Bronchial epithelial cell (primary cell): ENCODE measurements around the gene PRICKLE3. TPM values are rescaled to one million over a fixed set of nuclear protein-coding genes. Genes with fewer than 3 reads are reported as not detected.

Experiments used
- DNase-seq: peaks from one replicate; pipeline ENCODE4 v3.0.0-alpha.2; 2010; ENCODE audit warnings: low read depth
- FAIRE-seq: peaks from 2 replicates; lab custom pipeline; 2011; peaks lifted over from hg19 to GRCh38; lab: Jason Lieb, UNC
- H3K27me3 ChIP-seq: 2 replicates; pipeline ENCODE4 v1.5.1; 2011; ENCODE audit warnings: low read length; ENCODE audit not compliant: control insufficient read depth, insufficient read depth
- H3K36me3 ChIP-seq: 2 replicates; pipeline ENCODE4 v1.5.1; 2011; ENCODE audit warnings: low read length; ENCODE audit not compliant: control insufficient read depth, insufficient read depth
- H3K4me3 ChIP-seq: 2 replicates; pipeline ENCODE4 v1.5.1; 2011; ENCODE audit warnings: mild to moderate bottlenecking, low read depth, low read length, control low read depth
- CTCF ChIP-seq: IDR thresholded peaks from 2 replicates; pipeline ENCODE4 v1.5.1; 2011; ENCODE audit warnings: mild to moderate bottlenecking, moderate library complexity, low read length, control low read depth, inconsistent platforms; ENCODE audit not compliant: insufficient read depth, severe bottlenecking
- total RNA-seq: library from RNA; depleted of rRNA; stranded (reverse); fragments of >200 nt; gene quantifications from 2 replicates; pipeline ENCODE4 v1.2.1, GENCODE V29; 2014

The PRICKLE3 gene
- total RNA-seq, 1 donor from 2014 or later = 12.1 TPM

- Histone ChIP-seq H3K36me3 (no peaks in the 10 kb centered on the region), H3K4me3 (no peak overlapping the region), H3K27me3 (no peaks in the 10 kb centered on the region)
- DNase-seq (no peak), FAIRE-seq (no peak)
- no peak for TF ChIP-seq CTCF
These were observed 33.9 kb upstream of the PRICKLE3 start for GRCh38 chrX:49220100-49220499.

- H3K36me3 ChIP-seq = no peaks in the 10 kb centered on the region
- no peak overlapping the region for H3K4me3 ChIP-seq
- DNase-seq = no peak
- H3K27me3 ChIP-seq = no peaks in the 10 kb centered on the region
- no peak for TF ChIP-seq CTCF
- FAIRE-seq = no peak
These were observed 28.9 kb upstream of the PRICKLE3 start for GRCh38 chrX:49214996-49215526.

GRCh38 chrX:49214416-49214815 is 28.2 kb upstream of the PRICKLE3 start:
- DNase-seq (no peak), FAIRE-seq (no peak)
- no peaks in the 10 kb centered on the region for H3K27me3 ChIP-seq
- H3K4me3 ChIP-seq = no peak overlapping the region
- no peak for TF ChIP-seq CTCF
- no peaks in the 10 kb centered on the region for H3K36me3 ChIP-seq

GRCh38 chrX:49212861-49213260 is 26.7 kb upstream of the PRICKLE3 start:
- Histone ChIP-seq H3K4me3 (no peak overlapping the region), H3K27me3 (no peaks in the 10 kb centered on the region), H3K36me3 (no peaks in the 10 kb centered on the region)
- peak; percentile 73 for FAIRE-seq
- TF ChIP-seq CTCF = no peak
- no peak for DNase-seq

- TF ChIP-seq CTCF = no peak
- H3K4me3 ChIP-seq = no peak overlapping the region
- no peaks in the 10 kb centered on the region for H3K27me3 ChIP-seq
- no peak for FAIRE-seq
- no peak for DNase-seq
- H3K36me3 ChIP-seq = no peaks in the 10 kb centered on the region
These were observed 26.0 kb upstream of the PRICKLE3 start for GRCh38 chrX:49212209-49212608.

- Histone ChIP-seq H3K36me3 (no peaks in the 10 kb centered on the region), H3K27me3 (no peaks in the 10 kb centered on the region), H3K4me3 (no peak overlapping the region)
- no peak for FAIRE-seq
- TF ChIP-seq CTCF = no peak
- DNase-seq = no peak
These were observed 24.9 kb upstream of the PRICKLE3 start for GRCh38 chrX:49211074-49211473.
